Germinal center (tissue), 1 donor: ENCODE measurements around the gene FUT3.
"Not testable (repeated sequence)": the region's sequence is repeated elsewhere in the genome, so short reads cannot be mapped to it uniquely, and the experiment has no call there.

Source experiments
- DNase-seq: peaks from one replicate; pipeline ENCODE4 v3.0.0; 2012; ENCODE audit warnings: mixed read lengths, low spot score

The FUT3 gene

DNA sequence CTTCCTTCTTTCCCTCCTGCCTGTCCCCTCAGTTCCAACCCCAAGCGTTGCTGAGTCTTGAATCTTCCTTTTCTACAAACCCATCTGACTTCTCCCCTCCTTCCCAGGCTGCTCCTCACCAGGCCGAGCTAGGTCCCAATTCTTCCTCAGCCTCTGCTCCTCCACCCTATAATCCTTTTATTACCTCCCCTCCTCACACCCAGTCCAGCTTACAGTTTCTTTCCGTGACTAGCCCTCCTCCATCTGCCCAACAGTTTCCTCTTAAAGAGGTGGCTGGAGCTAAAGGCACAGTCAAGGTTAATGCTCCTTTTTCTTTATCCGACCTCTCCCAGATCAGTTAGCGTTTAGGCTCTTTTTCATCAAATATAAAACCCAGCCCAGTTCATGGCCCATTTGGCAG lies 2.6 kb downstream of the FUT3 start:
- not testable (repeated sequence) for DNase-seq

GRCh38 chr19:5847846-5848245 lies 3.4 kb downstream of the FUT3 start:
- DNase-seq, result not testable (repeated sequence)

GRCh38 chr19:5844456-5845433 lies 6.5 kb downstream of the FUT3 start:
- no peak for DNase-seq

GRCh38 chr19:5843295-5843927 lies 7.8 kb downstream of the FUT3 start:
- no peak for DNase-seq

DNA sequence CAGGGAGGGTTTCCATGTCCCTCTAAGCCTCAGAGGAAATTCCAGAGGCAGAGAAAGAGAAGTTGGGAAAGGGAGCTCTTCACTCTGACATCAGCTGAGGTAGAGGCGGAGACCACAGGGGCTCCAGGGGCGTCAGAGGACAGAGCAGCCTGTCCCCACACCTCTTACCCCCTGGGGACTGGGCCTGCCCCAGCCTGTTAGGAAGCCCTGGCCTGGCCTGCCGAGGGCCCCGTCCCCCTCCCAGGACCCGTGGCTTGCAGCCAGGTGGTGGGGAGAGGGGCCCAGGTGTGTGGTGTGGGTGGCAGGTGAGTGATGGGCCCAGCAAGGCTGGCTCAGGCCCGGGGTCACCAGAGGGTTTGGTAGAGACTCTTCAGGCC lies 9.5 kb downstream of the FUT3 start:
- DNase-seq, result not testable (repeated sequence)

GRCh38 chr19:5839065-5840017 lies 11.9 kb downstream of the FUT3 start, which contains the start of gene FUT6:
FUT6 (minus strand) TSS chr19:5839702; CDS start chr19:5832567, 7,135 bp downstream.
- DNase-seq, result no peak

- DNase-seq, result no peak
Measured at GRCh38 chr19:5838353-5839064, 12.7 kb downstream of the FUT3 start.

GRCh38 chr19:5837761-5838352 lies 13.4 kb downstream of the FUT3 start:
- DNase-seq, result no peak

DNA sequence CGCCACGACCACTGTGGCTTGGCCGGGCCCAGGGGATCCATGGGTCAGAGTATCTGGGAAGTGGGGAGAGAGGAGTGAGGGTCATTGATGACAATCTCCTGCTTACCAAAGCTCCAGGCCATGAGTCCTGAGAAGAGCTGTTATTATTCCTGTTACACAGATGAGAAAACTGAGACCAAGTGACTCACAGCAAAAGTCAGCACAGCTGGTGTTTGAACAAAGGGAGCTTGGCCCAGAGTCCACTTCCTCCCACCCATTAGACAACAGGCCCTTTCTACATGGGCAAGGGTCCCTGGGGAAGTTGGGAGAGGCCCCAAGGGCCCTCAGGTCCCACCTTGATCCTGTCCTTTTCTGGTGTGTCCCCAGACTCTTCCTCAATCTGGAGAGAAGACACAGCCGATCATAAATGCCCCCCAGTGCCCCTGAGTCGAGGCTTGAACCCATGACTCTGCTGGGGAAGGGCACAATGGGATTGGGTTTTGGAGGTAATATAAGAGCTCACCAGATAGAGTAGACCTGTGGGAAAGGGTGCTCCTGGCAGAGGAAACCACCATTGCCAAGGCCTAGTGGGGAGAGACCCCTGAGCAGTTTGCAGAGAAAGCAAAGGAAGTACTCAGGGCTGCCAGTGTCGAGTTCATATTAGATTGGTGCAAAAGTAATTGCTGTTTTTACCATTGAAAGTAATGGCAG lies 18.6 kb downstream of the FUT3 start:
- DNase-seq, result no peak

GRCh38 chr19:5832061-5832460 lies 19.2 kb downstream of the FUT3 start:
- no peak for DNase-seq

DNA sequence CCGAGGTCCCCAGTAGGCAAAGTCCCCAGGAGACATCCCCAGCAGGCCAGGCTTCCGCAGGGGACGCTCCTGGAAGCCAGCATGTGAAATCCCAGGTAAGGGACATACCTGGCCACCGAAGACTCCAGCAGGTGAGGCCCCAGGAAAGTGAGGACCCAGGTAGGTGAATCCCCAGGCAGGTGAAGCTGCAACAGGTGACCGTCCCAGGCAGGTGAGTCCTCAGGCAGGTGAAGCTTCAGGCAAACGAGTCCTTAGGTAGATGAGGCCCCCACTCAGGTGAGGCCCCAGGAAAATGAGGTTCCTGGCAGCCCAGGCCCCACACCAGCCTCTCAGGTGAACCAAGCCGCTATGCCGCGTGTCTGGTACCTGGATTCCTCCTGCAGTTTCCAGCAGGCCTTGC lies 20.1 kb downstream of the FUT3 start:
- DNase-seq, result no peak

GRCh38 chr19:5829567-5830310 lies 21.5 kb downstream of the FUT3 start:
- DNase-seq, result no peak

DNA sequence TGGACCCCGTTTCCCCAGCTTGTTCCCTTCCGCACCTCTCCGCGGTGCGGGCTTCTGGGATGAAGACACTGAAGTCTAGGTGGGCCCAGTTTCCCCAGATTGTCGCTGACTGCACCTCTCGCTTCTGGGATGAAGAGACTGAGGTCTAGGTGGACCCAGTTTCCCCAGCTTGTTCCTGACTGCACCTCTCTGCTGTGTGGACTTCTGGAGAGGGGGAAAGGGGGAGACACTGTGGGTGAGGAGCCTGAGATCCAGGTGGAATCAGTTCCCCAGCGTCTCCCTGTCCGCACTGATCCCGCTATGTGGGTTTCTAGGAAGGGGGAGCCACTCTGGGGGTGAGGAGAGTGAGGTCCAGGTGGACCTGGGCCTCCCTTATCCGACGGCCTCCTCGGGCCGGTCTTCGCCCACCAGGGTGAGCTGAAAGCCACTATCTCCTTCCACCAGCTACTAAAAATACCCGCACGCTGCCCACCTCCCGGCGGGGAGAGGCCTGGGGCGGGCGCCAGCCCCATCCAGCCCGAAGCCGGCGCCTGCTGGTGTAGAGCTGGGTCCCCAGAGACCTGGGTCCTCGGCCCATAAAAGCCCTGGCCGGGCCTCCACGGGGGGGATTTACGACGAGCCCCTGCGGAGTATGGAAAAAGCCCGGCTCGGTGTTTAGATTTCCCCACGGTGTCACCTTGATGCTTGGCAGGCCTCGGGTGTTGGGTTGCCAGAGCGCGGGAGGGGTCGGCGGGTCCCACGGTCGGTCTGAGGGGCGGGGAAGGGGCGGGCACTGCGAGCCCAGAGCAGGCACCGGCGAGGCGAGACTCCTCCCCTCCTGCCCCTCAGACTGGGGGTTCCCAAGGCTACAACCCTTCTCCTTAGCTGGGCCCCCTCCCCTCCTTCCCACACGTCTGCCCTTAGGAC lies 22.3 kb downstream of the FUT3 start:
- DNase-seq, result peak; percentile 61

DNA sequence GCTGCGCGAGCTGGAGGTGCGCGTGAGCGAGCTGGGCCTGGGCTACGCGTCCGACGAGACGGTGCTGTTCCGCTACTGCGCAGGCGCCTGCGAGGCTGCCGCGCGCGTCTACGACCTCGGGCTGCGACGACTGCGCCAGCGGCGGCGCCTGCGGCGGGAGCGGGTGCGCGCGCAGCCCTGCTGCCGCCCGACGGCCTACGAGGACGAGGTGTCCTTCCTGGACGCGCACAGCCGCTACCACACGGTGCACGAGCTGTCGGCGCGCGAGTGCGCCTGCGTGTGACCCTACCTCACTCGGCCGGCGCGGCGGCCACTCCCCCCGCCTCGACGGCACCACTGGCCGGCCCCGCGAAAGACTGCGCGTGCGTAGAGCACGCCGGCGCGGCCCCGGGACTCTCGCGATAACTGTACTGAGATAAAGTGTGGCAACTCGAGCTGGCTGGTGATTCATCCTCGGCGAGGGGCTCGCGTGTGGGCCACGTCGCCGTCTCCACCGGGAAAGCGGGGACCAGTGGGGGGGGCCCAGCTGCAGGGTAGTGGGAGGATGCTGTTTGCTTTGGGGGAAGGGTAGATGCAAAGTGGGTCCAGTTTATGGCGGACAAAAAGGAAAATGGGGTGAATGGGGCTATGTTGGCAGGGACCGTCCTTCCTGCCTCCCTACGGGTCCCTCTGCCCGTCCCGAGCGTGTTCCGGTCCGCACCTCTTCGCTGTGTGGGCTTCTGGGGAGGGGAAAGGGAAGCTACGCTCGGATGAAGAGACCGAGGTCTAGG lies 23.2 kb downstream of the FUT3 start:
- peak; percentile 99 for DNase-seq

DNA sequence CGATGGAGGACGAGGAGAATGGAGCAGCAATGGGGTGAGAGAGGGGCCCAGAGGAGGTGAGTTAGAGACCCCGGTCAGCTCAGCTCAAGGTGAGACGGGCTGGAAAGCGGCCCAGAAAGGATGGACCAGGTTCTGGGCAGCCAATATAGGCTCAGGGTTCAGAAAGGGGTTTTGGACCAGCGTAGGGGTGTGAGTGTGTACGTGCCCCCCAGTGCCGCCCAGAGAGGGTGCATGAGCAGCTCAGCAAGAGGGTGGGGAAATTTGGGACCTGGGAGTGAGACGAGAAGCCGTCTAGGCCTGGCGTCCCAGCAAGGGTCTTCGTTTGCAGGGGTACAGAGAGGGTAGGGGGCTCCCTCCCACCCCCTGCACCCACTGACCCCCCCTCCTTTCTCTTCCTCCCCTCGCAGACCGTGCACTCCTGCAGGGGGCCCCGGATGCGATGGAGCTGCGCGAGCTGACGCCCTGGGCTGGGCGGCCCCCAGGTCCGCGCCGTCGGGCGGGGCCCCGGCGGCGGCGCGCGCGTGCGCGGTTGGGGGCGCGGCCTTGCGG lies 23.8 kb downstream of the FUT3 start:
- DNase-seq, result no peak

DNA sequence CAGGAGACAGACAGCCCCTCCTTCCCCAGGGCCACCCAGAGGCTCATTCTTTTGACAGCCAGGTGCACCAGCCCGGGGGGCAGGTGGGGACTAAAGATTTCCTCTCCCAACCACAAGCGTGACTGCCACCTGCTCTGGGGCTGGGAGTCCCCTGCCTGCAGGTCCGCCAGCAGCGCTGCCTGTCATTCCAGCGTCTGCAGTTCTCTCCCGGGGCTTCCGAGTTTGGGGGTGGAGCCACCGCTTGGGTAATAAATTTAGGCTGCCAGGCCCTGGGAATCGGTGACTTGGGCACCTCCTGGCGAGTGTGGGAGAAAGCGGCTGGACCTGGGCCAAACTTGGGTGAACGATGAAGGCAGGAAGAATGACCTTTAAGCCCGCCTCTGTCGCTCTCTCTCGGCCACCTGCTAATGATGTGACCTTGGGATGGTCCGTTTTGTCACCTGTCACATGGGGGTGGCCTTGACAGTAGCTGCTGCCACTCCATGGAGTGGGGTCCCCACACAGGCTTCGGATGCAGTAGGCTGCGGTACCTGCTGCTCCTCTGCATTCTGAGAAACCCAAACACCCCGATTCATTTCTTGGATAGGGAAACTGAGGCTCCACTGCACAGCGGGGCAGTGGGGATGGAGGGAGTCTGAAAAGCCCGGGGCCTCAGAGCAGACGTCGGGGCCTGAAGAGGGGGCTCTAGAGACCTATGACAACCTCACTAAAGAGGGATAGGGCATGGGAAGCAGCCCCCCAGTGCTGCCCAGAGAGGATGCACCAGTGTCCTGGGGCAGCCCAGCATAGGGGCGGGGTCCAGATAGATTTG lies 24.5 kb downstream of the FUT3 start:
- DNase-seq, result peak; percentile 62

GRCh38 chr19:5825178-5825577 lies 26.1 kb downstream of the FUT3 start:
- DNase-seq, result no peak
